Glomerular endothelial cell (primary cell): ENCODE measurements around the gene SGIP1. TPM values are rescaled to one million over a fixed set of nuclear protein-coding genes. Genes with fewer than 3 reads are reported as not detected.
"Not testable (repeated sequence)": the region's sequence is repeated elsewhere in the genome, so short reads cannot be mapped to it uniquely, and the experiment has no call there.

Source experiments
- DNase-seq: peaks from one replicate; pipeline ENCODE4 v3.0.0-alpha.2; 2011; ENCODE audit warnings: low read depth, low spot score; ENCODE audit errors: extremely low read depth
- total RNA-seq: library from RNA; depleted of rRNA; stranded (reverse); fragments of >200 nt; gene quantifications from 2 replicates; pipeline ENCODE4 v1.2.3, GENCODE V29; 2015

The SGIP1 gene
- total RNA-seq, 1 donor from 2014 or later, result 39.5 TPM

- DNase-seq, result not testable (repeated sequence)
These were observed 261.9 kb downstream of the SGIP1 start for GRCh38 chr1:66795839-66796238.

Other genes with a start within 250 kb of the SGIP1 start
- gene DYNLT5, start 218.3 kb downstream of the SGIP1 start, total RNA-seq, result 7.4 and 15.9 TPM in 2 replicates